ENCODE data around the gene BPGM. TPM values are rescaled to one million over a fixed set of nuclear protein-coding genes. Genes with fewer than 3 reads are reported as not detected.

The BPGM gene
- total and polyA plus RNA-seq, 2 experiments from 2014 or later, result 16.9 TPM

DNA sequence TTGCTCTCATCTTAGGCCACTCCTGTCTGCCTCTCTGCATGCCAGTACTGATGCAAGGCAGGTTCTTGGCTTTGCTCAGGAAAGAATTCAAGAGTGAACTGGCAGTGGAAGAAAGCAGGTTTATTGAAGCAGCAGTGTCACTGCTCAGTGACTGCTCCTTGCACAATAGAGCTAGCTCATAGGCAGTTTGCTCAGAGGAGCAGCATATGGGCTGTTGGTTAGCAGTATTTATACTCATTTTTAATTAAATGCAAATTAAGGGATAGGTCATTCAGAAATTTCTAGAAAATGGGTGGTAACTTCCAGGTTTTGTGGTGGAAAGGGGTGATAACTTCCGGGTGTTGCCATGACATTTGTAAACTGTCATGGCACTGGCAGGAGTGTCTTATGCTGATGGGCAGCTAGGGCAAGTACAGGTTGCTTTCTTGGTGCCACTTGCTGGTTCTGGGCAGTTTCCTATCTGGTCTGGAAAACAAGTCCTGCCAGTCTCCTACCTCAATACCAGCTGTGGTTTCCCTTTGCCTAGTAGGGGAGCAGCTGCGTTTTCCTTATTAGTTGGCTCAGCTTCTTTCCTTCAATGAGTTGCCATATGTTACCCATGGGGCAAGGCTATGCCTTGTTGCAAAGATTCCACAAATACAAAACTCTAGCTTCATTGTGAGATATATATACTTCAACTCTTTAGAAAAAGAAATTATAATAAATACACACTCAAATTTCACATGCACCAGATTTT lies 68.0 kb downstream of the BPGM start:
- no peak for TF ChIP-seq CREB1 (CRISPR knock-in tag; IDR thresholded peaks at IDR 0.05; ENCODE audit: low read depth)
- no peak for TF ChIP-seq POLR2AphosphoS5 (IDR thresholded peaks at IDR 0.05; ENCODE audit: low read depth)
- TF ChIP-seq EZH2 (IDR thresholded peaks at IDR 0.05; ENCODE audit: low read depth, unreplicated experiment), result no peak
- TF ChIP-seq STAT1 (IDR thresholded peaks at IDR 0.05; ENCODE audit: unreplicated experiment), result no peak
- TF ChIP-seq, protein P1, sequence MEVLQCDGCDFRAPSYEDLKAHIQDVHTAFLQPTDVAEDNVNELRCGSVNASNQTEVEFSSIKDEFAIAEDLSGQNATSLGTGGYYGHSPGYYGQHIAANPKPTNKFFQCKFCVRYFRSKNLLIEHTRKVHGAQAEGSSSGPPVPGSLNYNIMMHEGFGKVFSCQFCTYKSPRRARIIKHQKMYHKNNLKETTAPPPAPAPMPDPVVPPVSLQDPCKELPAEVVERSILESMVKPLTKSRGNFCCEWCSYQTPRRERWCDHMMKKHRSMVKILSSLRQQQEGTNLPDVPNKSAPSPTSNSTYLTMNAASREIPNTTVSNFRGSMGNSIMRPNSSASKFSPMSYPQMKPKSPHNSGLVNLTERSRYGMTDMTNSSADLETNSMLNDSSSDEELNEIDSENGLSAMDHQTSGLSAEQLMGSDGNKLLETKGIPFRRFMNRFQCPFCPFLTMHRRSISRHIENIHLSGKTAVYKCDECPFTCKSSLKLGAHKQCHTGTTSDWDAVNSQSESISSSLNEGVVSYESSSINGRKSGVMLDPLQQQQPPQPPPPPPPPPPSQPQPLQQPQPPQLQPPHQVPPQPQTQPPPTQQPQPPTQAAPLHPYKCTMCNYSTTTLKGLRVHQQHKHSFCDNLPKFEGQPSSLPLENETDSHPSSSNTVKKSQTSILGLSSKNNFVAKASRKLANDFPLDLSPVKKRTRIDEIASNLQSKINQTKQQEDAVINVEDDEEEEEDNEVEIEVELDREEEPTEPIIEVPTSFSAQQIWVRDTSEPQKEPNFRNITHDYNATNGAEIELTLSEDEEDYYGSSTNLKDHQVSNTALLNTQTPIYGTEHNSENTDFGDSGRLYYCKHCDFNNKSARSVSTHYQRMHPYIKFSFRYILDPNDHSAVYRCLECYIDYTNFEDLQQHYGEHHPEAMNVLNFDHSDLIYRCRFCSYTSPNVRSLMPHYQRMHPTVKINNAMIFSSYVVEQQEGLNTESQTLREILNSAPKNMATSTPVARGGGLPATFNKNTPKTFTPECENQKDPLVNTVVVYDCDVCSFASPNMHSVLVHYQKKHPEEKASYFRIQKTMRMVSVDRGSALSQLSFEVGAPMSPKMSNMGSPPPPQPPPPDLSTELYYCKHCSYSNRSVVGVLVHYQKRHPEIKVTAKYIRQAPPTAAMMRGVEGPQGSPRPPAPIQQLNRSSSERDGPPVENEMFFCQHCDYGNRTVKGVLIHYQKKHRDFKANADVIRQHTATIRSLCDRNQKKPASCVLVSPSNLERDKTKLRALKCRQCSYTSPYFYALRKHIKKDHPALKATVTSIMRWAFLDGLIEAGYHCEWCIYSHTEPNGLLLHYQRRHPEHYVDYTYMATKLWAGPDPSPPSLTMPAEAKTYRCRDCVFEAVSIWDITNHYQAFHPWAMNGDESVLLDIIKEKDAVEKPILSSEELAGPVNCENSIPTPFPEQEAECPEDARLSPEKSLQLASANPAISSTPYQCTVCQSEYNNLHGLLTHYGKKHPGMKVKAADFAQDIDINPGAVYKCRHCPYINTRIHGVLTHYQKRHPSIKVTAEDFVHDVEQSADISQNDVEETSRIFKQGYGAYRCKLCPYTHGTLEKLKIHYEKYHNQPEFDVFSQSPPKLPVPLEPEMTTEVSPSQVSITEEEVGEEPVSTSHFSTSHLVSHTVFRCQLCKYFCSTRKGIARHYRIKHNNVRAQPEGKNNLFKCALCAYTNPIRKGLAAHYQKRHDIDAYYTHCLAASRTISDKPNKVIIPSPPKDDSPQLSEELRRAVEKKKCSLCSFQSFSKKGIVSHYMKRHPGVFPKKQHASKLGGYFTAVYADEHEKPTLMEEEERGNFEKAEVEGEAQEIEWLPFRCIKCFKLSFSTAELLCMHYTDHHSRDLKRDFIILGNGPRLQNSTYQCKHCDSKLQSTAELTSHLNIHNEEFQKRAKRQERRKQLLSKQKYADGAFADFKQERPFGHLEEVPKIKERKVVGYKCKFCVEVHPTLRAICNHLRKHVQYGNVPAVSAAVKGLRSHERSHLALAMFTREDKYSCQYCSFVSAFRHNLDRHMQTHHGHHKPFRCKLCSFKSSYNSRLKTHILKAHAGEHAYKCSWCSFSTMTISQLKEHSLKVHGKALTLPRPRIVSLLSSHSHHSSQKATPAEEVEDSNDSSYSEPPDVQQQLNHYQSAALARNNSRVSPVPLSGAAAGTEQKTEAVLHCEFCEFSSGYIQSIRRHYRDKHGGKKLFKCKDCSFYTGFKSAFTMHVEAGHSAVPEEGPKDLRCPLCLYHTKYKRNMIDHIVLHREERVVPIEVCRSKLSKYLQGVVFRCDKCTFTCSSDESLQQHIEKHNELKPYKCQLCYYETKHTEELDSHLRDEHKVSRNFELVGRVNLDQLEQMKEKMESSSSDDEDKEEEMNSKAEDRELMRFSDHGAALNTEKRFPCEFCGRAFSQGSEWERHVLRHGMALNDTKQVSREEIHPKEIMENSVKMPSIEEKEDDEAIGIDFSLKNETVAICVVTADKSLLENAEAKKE (CRISPR knock-in tag; IDR thresholded peaks at IDR 0.05), result no peak
- TF ChIP-seq EZH2phosphoT487 (IDR thresholded peaks at IDR 0.05; ENCODE audit: unreplicated experiment), result no peak
- no peak for TF ChIP-seq ZNF114 (CRISPR knock-in tag; IDR thresholded peaks at IDR 0.05)
- no peaks in the 10 kb centered on the region for H3K9me3 Mint-ChIP-seq

More for the DNA sequence above, 68.0 kb downstream of the BPGM start:
- Histone ChIP-seq H3K27me3 (ENCODE audit: insufficient read depth) (no peaks in the 10 kb centered on the region), H3K9me2 (ENCODE audit: insufficient read depth) (no peaks in the 10 kb centered on the region), H3K79me2 (replicated peaks; ENCODE audit: insufficient read depth) (no peaks in the 10 kb centered on the region), H2AFZ (no peak overlapping the region), H3F3A (replicated peaks; ENCODE audit: low read depth) (no peaks in the 10 kb centered on the region), H3K4me1 (ENCODE audit: insufficient read depth) (no peaks in the 10 kb centered on the region), H4K20me1 (replicated peaks; ENCODE audit: insufficient read depth) (no peaks in the 10 kb centered on the region), H3K4me3 (no peak overlapping the region), H3K27ac (ENCODE audit: low read depth) (no peak overlapping the region), H3K4me2 (no peak overlapping the region), H3K36me3 (ENCODE audit: insufficient read depth) (no peaks in the 10 kb centered on the region)
- Mint-ChIP-seq H3K4me3 (no peak overlapping the region), H3K4me1 (peaks cover 8% of the 10 kb centered on the region), H3K27me3 (ENCODE audit: insufficient read depth, low read depth, poor library complexity) (peaks cover 3% of the 10 kb centered on the region), H3K36me3 (ENCODE audit: low read depth) (no peaks in the 10 kb centered on the region), H3K27ac (no peak overlapping the region)
- no peak for DNase-seq (ENCODE audit: low spot score)
- no peak for ATAC-seq
